Raji (cell line): ENCODE data around the gene SLC35B4.

Source experiments
- POLR2A ChIP-seq: IDR thresholded peaks from 2 replicates; pipeline ENCODE4 v1.6.1; 2011; ENCODE audit warnings: low read depth, low read length, control low read depth; ENCODE audit not compliant: insufficient read depth

Gene SLC35B4

DNA sequence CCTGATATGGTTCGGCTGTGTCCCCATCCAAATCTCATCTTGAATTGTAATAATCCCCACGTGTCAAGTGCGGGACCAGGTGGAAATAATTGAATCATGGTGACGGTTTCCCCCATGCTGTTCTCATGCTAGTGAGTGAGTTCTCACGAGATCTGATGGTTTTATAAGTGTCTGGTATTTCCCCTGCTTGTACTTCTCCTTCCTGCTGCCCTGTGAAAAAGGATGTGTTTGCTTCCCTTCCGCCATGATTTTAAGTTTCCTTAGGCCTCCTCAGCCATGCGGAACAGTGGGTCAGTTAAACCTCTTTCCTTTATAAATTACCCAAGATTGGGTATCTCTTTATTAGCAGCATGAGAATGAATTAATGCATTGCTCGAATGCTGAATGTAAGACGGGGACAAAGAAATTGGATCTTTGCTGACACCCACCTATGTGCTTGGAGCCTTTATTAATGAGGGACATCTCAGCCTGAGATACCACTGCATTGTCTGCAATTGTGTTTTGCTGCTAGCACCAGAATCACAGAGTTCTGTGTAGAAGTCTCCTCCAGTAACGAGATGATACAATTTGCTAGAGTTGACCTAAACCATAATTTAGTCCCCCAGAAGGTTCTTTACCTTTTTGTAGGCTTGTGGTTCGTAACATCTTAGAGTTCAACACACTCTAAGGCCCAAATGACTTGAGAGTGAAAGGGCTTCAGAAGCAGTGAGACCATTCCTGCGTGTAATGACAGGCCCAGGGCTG is 28.6 kb downstream of the SLC35B4 start:
- no peak for TF ChIP-seq POLR2A

DNA sequence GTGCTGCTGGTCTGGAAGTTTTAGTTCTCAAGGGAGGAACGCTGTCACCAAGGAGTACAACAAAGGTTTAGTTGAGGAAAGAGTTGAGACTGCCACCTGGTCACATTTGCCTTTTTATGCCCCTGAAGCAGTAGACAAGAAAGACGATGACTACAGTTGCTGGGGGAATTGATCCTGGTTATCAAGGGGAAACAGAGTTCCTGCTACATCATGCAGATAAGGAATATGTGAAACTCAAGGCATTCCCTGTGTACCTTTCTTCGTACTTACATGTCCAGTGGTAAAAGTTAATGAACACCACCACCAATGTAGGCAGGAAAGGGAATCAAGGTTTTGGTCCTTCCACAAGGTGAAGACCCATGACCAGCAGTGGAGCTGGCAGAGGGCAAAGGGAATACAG is 31.8 kb downstream of the SLC35B4 start:
- no peak for TF ChIP-seq POLR2A

DNA sequence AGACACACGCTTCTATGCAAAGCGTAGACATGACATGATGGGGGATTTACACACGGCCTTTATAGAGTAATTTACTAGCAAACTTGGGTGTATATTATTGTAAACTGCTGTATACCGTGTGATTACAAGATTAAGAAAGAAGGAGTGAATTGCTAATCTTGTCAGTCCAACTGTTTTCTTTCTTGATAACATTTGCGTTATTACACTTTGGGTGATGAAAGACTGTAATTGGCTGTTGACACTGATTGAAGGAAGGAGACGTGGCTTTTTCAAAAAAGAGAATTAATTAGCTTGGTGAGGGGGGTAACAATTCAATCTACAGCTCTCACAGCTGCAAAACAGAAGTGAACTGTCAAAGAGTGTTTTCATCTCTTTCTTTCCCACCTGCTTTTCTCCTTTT is 32.7 kb downstream of the SLC35B4 start:
- TF ChIP-seq POLR2A = no peak

- no peak for TF ChIP-seq POLR2A
Observed at GRCh38 chr7:134280508-134280907, 36.2 kb downstream of the SLC35B4 start.

- no peak for TF ChIP-seq POLR2A
Observed at GRCh38 chr7:134279898-134280297, 36.8 kb downstream of the SLC35B4 start.

DNA sequence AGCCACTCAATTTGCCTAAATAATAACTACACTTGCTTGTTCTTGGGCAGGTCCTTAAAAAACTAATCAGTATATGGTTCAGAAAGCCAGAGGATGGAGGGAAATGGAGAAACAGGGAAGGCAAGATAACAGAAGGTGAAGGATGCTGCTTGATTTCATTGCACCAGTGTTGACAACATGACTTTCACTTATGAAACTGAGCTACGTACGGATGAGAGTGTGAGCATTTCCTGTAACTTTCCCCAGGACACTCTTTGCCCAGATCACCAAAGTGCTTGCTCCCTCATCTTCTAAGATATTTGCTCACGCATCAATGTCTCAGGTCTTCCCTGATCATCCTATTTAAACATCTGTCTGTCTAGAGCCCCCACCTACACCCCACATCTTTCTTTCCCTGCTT is 37.4 kb downstream of the SLC35B4 start:
- no peak for TF ChIP-seq POLR2A

DNA sequence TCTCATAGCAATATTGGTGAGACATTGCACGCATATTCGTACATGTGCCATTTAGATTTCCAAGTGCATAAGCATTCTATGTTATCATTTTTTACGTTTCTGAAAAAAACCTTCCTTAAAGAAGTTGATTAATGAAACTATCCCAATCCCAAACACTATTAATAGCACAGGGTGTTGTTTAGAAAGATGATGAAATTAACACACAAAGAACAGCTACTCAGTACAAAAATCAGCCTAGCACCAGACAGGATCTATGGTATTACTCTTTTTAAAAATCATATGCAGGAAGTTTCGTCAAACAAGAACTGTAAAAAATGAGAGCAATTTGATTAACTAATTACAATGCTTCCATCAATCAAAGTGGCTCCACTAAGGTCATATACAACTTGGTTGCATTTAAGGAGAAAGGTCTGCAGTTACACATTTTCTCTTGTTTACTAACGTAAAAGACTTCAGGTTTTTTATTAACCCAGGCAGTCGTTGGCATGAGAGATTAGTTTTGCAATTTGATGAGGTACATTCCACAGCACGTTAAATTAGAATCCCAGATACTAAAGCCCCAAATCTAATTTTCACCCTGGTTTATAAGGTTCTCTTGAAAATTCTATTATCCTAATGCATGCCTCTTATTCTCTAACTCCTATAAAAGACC is 38.1 kb downstream of the SLC35B4 start:
- TF ChIP-seq POLR2A = no peak

- no peak for TF ChIP-seq POLR2A
Observed at GRCh38 chr7:134276951-134277350, 39.8 kb downstream of the SLC35B4 start.

DNA sequence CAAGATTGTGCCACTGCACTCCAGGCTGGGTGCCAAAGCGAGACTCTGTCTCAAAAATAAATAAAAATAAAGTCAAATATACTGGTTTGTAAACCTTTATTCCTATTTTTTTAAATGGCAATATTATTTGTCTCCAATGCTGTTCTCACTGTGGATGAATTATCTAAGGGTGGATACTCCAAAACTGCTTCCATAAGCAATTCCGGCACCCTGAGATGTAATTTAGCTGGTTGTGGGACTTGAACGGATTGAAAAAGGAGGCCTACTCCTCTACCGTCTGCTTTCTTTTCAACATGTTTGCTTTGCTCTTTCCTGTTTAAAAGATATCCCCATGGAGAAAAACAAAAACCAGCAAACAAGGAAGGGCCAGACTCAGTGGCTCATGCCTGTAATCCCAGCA is 54.4 kb downstream of the SLC35B4 start:
- no peak for TF ChIP-seq POLR2A

DNA sequence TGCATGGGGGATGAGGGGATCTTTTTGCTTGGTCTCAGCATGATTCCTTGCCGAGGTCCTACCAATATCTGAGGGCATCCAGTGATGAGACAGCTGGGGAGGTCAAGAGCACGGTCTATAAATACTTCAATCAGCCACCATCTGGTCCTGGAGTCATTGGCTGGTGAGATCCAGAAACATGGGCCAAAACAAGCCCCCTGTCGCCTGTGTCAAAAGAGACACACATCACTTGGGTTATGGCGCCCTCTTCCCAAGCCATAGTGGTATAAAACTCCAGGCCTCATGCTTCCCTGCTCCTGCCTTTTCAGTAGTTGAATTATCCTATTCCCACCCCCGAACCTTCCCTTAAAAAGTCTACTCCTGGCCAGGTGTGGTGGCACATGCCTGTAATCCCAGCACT is 60.9 kb downstream of the SLC35B4 start:
- TF ChIP-seq POLR2A = no peak

DNA sequence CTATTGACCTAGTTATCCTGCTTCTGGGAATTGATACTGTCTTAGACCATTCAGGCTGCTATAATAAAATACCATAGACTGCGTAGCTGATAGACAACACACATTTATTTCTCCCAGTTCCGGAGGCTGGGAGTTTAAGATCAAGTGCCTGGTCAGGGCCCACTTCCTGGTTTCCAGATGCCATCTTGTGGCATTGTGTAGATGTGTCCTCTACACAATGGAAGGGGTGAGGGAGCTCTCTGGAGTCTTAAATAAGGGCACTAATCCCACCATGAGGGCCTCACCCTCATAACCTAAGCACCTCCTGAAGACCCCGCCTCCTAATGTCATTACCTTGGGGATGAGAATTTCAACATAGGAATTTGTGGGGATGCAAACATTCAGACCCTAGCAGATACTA is 62.4 kb downstream of the SLC35B4 start:
- TF ChIP-seq POLR2A = no peak

GRCh38 chr7:134248196-134248595 is 68.5 kb downstream of the SLC35B4 start:
- TF ChIP-seq POLR2A = no peak

GRCh38 chr7:134246761-134247160 is 70.0 kb downstream of the SLC35B4 start:
- no peak for TF ChIP-seq POLR2A

DNA sequence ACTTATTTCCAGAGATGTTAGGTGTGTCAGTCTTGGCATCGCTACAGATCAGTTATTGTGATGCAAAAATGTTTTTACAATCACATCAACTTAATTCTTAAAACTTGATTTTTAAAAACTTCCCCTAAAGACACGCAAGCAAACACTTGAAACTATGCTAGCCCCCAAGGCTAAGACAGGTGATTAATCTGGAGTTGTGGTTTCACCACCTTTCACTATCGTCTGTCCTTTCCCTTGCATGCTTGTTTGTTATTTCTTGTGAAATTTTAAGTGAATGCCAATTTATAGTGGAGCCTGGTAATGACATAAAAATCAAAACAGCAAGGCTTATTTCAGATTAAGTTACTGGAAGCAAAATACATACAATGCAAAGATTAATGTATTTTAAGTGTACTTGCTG is 70.4 kb downstream of the SLC35B4 start:
- TF ChIP-seq POLR2A = no peak

DNA sequence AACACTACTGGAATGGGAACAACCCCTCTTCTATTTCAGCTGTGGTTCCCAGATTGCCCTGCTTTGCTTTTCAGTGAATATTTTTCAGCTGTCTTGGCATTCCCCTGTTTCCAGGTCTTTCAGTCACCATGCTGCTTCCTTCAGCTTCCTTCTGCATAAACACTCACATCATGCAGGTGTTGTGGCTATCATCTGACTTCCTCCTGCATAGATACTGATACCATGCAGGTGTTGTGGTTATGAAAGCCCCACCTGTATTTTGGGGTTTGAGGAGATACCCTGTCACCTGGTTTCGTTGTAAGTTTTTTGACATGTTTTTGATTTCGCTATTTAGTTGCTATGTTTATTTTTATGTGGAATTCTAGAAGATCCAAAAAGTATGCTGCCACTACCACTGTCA is 71.5 kb downstream of the SLC35B4 start:
- no peak for TF ChIP-seq POLR2A
